ENCODE results near the gene BEND3. TPM values are rescaled to one million over a fixed set of nuclear protein-coding genes. Genes with fewer than 3 reads are reported as not detected.

Gene BEND3
- total and polyA plus RNA-seq, 2 experiments from 2014 or later: 9.2 to 33.7 TPM

GRCh38 chr6:107125771-107126170 lies 10.5 kb upstream of the BEND3 start (continued):
- TF ChIP-seq ETS1 (IDR thresholded peaks at IDR 0.05): no peak
- TF ChIP-seq JUNB (IDR thresholded peaks at IDR 0.05; ENCODE audit: unreplicated experiment): no peak
- no peak for TF ChIP-seq NANOG (IDR thresholded peaks at IDR 0.05; ENCODE audit: borderline replicate concordance)
- TF ChIP-seq REST (IDR thresholded peaks at IDR 0.05; ENCODE audit: unreplicated experiment): no peak

GRCh38 chr6:107124934-107125348 lies 9.6 kb upstream of the BEND3 start:
- H3K27ac Mint-ChIP-seq: peak overlapping the region; percentile 92
- H3K36me3 Mint-ChIP-seq (ENCODE audit: low read depth): no peaks in the 10 kb centered on the region
- H3K4me2 ChIP-seq: no peak overlapping the region
- peak; percentile 35 for DNase-seq (ENCODE audit: low spot score)
- H3F3A ChIP-seq (replicated peaks; ENCODE audit: low read depth): no peaks in the 10 kb centered on the region
- peak; percentile 82 for ATAC-seq
- no peaks in the 10 kb centered on the region for H3K36me3 ChIP-seq (ENCODE audit: insufficient read depth)
- no peaks in the 10 kb centered on the region for H3K79me2 ChIP-seq (replicated peaks; ENCODE audit: insufficient read depth)
- H3K9me3 Mint-ChIP-seq: no peaks in the 10 kb centered on the region
- H3K4me1 ChIP-seq (ENCODE audit: insufficient read depth): no peaks in the 10 kb centered on the region; the same call in 1 of the 2 replicates
- H3K4me1 Mint-ChIP-seq: peaks cover 33% of the 10 kb centered on the region
- peak overlapping the region; percentile 23; the same call in 1 of the 2 replicates for H3K27ac ChIP-seq (ENCODE audit: low read depth)
- H4K20me1 ChIP-seq (replicated peaks; ENCODE audit: insufficient read depth): no peaks in the 10 kb centered on the region
- H3K27me3 ChIP-seq (ENCODE audit: insufficient read depth): no peaks in the 10 kb centered on the region
- no peak overlapping the region for H3K4me3 Mint-ChIP-seq
- TF ChIP-seq ZNF462 (CRISPR knock-in tag; IDR thresholded peaks at IDR 0.05) (no peak), REST (IDR thresholded peaks at IDR 0.05; ENCODE audit: unreplicated experiment) (no peak), POLR2AphosphoS5 (IDR thresholded peaks at IDR 0.05; ENCODE audit: low read depth) (no peak), STAT1 (IDR thresholded peaks at IDR 0.05; ENCODE audit: unreplicated experiment) (no peak), CREB1 (CRISPR knock-in tag; IDR thresholded peaks at IDR 0.05; ENCODE audit: low read depth) (no peak), JUNB (IDR thresholded peaks at IDR 0.05; ENCODE audit: unreplicated experiment) (no peak), EZH2phosphoT487 (IDR thresholded peaks at IDR 0.05; ENCODE audit: unreplicated experiment) (no peak), ZNF114 (CRISPR knock-in tag; IDR thresholded peaks at IDR 0.05) (no peak), NANOG (IDR thresholded peaks at IDR 0.05; ENCODE audit: borderline replicate concordance) (no peak)
- H3K4me3 ChIP-seq: no peak overlapping the region
- H2AFZ ChIP-seq: no peak overlapping the region
- H3K27me3 Mint-ChIP-seq (ENCODE audit: insufficient read depth, low read depth, poor library complexity): peaks cover 3% of the 10 kb centered on the region
- no peaks in the 10 kb centered on the region for H3K9me2 ChIP-seq (ENCODE audit: insufficient read depth)

Data from GM23338 (cell line).